Stimulated activated naive B cell treated with anti-CD40 and anti-IgM and Interleukin-4, amounts not matched to agents 10 μg/mL and 1 μg/mL and 100 μg/mL, for 72 hours (primary cell): ENCODE measurements around the gene EDNRA.

ENCODE experiments used
- ATAC-seq, 2 donors: fragments of 150-1000 bp; cut with Tn5 transposase; replicated peaks; 2 replicates each; pipeline ENCODE4 v1.10.0; 2021; ENCODE audit warnings: moderate library complexity in 1 of 2
- DNase-seq: peaks from one replicate; pipeline ENCODE4 v3.0.0; 2021
- H3K27ac Mint-ChIP-seq: one replicate; pipeline ENCODE4 v1.8.0; 2022; ENCODE audit warnings: mild to moderate bottlenecking, mixed read lengths
- H3K27me3 Mint-ChIP-seq, 2 donors: one replicate each; pipeline ENCODE4 v1.8.0; 2022; ENCODE audit warnings: mixed read lengths in 2 of 2
- H3K36me3 Mint-ChIP-seq, 2 donors: one replicate each; pipeline ENCODE4 v1.8.0; 2022; ENCODE audit warnings: mixed read lengths in 2 of 2, mild to moderate bottlenecking in 1 of 2
- H3K4me1 Mint-ChIP-seq, 2 donors: one replicate each; pipeline ENCODE4 v1.8.0; 2022; ENCODE audit warnings: mixed read lengths in 2 of 2, mild to moderate bottlenecking in 1 of 2
- H3K4me3 Mint-ChIP-seq, 2 donors: one replicate each; pipeline ENCODE4 v1.8.0; 2022; ENCODE audit warnings: mild to moderate bottlenecking in 2 of 2, mixed read lengths in 2 of 2, moderate library complexity in 1 of 2
- H3K9me3 Mint-ChIP-seq, 2 donors: one replicate each; pipeline ENCODE4 v1.8.0; 2022; ENCODE audit warnings: mixed read lengths in 2 of 2, mild to moderate bottlenecking in 1 of 2

EDNRA gene

DNA sequence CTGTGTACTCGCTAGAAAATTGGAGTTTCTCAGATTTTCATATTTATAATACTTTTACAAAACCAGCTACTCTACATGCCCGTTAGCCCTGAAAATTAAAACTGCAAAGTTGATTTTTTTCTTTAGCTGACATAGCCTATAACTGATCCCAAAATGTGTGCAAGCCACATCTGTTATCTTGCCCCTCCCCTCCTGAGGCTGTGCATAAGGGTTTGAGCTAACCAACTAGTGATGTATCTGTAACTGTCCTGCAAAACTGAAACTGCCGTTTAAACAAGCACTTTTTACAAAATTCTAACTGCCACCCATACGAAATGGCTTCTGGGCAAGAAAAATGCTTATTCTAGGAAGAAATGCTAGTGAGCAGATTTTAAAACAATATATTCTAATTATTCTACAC lies 59.1 kb downstream of the EDNRA start:
- no peak for ATAC-seq
- peaks cover 5 to 12% of the 10 kb centered on the region in 2 donors for H3K27me3 Mint-ChIP-seq
- H3K4me3 Mint-ChIP-seq, result no peak overlapping the region
- H3K36me3 Mint-ChIP-seq, result no peaks in the 10 kb centered on the region
- H3K9me3 Mint-ChIP-seq, result no peaks in the 10 kb centered on the region
- no peak for DNase-seq
- H3K4me1 Mint-ChIP-seq, result no peaks in the 10 kb centered on the region
- H3K27ac Mint-ChIP-seq, result no peak overlapping the region

DNA sequence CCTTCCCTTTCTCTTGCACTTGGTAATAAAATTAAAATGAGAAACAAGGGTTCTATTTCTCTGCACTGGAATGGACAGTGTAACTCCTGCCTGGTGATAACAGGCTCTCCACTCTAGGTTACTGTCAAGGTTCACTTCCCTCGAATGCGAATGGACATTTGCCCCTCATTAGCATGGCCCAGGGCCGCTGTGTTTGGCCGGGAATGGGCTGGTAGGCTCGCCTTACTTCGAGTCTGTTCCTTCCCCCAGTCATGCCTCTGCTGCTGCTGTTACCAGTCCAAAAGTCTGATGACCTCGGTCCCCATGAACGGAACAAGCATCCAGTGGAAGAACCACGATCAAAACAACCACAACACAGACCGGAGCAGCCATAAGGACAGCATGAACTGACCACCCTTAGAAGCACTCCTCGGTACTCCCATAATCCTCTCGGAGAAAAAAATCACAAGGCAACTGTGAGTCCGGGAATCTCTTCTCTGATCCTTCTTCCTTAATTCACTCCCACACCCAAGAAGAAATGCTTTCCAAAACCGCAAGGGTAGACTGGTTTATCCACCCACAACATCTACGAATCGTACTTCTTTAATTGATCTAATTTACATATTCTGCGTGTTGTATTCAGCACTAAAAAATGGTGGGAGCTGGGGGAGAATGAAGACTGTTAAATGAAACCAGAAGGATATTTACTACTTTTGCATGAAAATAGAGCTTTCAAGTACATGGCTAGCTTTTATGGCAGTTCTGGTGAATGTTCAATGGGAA lies 61.5 kb downstream of the EDNRA start:
- no peak overlapping the region for H3K4me3 Mint-ChIP-seq
- H3K27me3 Mint-ChIP-seq, result peaks cover 9 to 12% of the 10 kb centered on the region in 2 donors
- no peak for DNase-seq
- H3K9me3 Mint-ChIP-seq, result no peaks in the 10 kb centered on the region
- H3K4me1 Mint-ChIP-seq, result no peaks in the 10 kb centered on the region
- no peak overlapping the region for H3K27ac Mint-ChIP-seq
- H3K36me3 Mint-ChIP-seq, result no peaks in the 10 kb centered on the region
- ATAC-seq, result no peak

DNA sequence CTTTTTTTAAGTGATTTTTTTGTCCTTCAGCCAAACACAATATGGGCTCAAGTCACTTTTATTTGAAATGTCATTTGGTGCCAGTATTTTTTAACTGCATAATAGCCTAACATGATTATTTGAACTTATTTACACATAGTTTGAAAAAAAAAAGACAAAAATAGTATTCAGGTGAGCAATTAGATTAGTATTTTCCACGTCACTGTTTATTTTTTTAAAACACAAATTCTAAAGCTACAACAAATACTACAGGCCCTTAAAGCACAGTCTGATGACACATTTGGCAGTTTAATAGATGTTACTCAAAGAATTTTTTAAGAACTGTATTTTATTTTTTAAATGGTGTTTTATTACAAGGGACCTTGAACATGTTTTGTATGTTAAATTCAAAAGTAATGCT lies 62.1 kb downstream of the EDNRA start:
- Mint-ChIP-seq H3K27me3 (peaks cover 9 to 12% of the 10 kb centered on the region in 2 donors), H3K36me3 (no peaks in the 10 kb centered on the region), H3K27ac (no peak overlapping the region), H3K4me1 (no peaks in the 10 kb centered on the region), H3K9me3 (no peaks in the 10 kb centered on the region), H3K4me3 (no peak overlapping the region)
- ATAC-seq, result no peak
- DNase-seq, result no peak

DNA sequence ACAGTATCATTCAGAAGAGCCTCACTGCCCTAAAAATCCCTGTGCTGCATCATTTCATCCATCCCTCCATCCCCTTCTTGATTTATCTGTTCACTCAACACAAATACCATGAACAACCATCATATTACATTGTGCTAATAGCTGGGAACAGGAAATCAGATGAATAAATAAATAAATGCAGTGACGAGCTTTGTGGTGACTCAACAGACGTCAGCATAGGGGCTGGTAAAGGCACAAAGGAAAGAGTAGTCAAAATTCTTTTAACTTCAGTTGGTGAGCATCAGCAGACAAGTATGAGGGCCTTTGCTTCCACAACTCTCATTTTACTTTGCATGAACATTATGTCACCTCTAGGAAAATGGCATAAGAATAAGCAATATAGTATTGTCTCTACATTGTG lies 65.5 kb downstream of the EDNRA start:
- ATAC-seq (no peak), DNase-seq (no peak)
- H3K4me3 Mint-ChIP-seq, result no peak overlapping the region
- H3K27me3 Mint-ChIP-seq, result peaks cover 4 to 6% of the 10 kb centered on the region in 2 donors
- H3K9me3 Mint-ChIP-seq, result peaks cover under 1 to 7% of the 10 kb centered on the region in 2 donors
- no peaks in the 10 kb centered on the region for H3K4me1 Mint-ChIP-seq
- no peaks in the 10 kb centered on the region for H3K36me3 Mint-ChIP-seq
- H3K27ac Mint-ChIP-seq, result no peak overlapping the region

DNA sequence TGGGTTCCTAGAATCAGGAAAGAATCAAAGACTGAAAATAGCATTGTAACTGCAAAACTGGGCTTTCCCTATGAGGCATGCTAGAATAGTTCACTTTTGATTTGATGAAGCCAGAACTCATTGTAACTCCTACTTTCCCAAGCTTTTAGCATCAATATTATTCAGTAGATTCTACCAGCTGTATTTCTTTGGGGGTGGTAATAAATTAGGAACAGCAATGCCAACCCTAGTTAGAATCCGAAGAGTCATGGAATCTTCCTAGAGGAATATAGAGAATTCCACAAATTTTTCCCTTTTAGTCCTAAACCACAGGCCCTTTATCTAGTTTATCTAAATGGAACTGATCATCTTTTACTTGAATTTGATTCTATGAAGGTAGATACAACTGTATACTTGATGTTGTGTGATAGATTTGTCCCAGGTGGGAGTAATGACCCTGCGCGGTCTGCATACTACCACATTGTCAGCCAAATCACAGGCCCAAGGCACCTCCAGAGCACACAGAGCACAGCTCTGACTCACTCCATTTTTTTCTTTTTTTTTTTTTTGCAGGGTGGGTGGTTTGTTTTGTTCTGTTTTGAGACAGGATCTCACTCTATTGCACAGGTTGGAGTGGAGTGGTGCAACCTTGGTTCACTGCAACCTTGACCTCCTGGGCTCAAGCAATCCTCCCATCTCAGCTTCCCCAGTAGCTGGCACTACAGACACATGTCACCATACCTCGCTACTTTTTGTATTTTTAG lies 66.6 kb downstream of the EDNRA start:
- DNase-seq (no peak), ATAC-seq (no peak)
- Mint-ChIP-seq H3K9me3 (peaks cover 12 to 15% of the 10 kb centered on the region in 2 donors), H3K27ac (no peak overlapping the region), H3K4me3 (no peak overlapping the region), H3K36me3 (no peaks in the 10 kb centered on the region), H3K27me3 (peaks cover 4 to 11% of the 10 kb centered on the region in 2 donors), H3K4me1 (no peaks in the 10 kb centered on the region)

DNA sequence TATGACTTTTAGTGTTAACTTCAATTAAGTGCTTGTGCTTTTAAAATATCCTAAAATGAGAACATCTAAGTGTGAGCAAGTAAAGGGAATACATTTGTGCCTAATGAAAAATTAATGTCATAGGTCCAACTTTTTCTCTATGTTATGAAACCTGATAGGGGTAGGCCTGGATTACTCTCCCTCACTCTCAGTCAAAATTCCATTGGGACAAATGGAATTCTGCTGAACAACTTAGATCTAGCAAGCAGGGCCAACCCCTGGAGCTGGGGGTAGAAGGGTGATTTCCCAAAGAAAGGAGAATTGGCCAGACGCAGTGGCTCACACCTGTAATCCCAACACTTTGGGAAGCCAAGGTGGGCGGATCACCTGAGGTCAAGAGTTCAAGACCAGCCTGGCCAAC lies 67.4 kb downstream of the EDNRA start:
- Mint-ChIP-seq H3K27ac (no peak overlapping the region), H3K27me3 (peaks cover 4 to 13% of the 10 kb centered on the region in 2 donors), H3K4me3 (no peak overlapping the region), H3K4me1 (no peaks in the 10 kb centered on the region), H3K36me3 (no peaks in the 10 kb centered on the region), H3K9me3 (peaks cover 14 to 18% of the 10 kb centered on the region in 2 donors)
- no peak for DNase-seq
- no peak for ATAC-seq

DNA sequence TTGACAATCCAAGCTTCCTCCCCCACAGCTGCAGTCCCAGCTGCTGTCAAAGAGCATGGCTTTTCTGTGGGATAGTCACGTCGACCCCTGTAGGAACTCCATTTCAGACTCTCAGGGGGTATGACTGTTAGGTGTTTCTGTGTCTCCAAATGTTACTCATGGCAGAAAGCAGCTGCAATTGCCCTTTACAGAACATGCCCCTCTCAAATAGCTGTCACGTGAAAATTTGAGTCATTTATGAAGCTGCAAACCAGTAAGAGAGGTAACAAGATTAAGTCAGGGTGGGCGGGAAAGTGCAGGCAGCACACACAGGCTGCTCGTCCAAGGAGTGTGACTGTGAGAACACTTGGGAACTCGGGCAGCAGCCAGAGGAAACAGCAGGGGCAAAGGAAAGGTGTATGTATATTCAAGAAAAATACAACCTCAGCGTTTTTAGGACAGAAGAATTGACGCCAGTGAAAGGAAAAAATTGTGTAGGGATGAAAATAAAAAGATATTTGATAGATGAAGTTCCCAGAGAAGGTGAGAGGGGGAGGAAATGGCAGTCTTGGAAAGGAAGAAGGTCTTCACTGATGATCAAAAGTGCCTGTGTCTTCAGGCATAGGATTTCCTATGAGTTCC lies 69.8 kb downstream of the EDNRA start:
- DNase-seq (no peak), ATAC-seq (no peak)
- peaks cover 0 to 12% of the 10 kb centered on the region in 2 donors for H3K27me3 Mint-ChIP-seq
- no peaks in the 10 kb centered on the region for H3K4me1 Mint-ChIP-seq
- no peak overlapping the region for H3K4me3 Mint-ChIP-seq
- no peaks in the 10 kb centered on the region for H3K36me3 Mint-ChIP-seq
- no peak overlapping the region for H3K27ac Mint-ChIP-seq
- H3K9me3 Mint-ChIP-seq, result peaks cover 21 to 22% of the 10 kb centered on the region in 2 donors

DNA sequence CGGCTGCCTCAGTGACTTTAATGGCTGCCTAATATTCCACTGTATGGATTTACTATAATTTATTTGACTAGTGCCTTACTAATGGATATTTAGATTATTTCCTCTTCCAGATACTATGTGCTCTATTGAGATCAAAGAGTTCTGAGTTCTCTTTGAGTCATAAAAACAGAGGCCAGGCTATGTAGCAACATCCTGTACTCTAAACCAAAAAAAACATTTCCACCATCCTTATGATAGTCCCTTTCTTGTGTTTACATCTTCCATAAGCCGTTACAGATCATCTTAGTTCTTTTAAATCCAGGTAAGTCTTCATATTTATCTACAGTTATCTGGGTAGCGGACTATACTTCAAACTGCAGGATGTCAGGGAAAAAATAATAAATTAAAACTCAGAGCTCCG lies 79.7 kb downstream of the EDNRA start:
- no peak for DNase-seq
- peaks cover 0 to 4% of the 10 kb centered on the region in 2 donors for H3K27me3 Mint-ChIP-seq

DNA sequence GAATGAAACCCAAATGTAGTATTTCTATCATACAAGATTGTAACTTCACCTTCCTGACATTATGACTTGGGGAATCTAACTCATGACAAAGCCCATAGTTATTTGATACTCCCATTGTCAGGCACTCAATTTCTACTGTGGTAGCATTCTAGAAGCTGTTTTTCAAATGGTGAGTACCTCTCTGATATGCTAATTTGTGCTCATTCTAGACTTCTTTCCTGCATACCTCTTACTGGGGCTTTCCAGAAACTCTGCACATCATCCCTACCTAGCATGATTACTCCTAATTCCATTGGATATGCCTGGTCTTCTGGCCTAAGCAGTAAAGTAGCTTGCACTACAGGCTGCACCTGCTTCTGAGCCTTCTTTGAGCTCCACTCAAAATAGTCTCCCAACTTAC lies 85.9 kb downstream of the EDNRA start:
- Mint-ChIP-seq H3K27ac (no peak overlapping the region), H3K27me3 (peaks cover 0 to 16% of the 10 kb centered on the region in 2 donors), H3K36me3 (no peaks in the 10 kb centered on the region), H3K9me3 (peaks cover 0 to 4% of the 10 kb centered on the region in 2 donors), H3K4me3 (no peak overlapping the region), H3K4me1 (no peaks in the 10 kb centered on the region)
- ATAC-seq (no peak), DNase-seq (no peak)

More for the DNA sequence above, 79.7 kb downstream of the EDNRA start:
- H3K9me3 Mint-ChIP-seq, result no peaks in the 10 kb centered on the region
- no peak overlapping the region for H3K27ac Mint-ChIP-seq
- H3K4me3 Mint-ChIP-seq, result no peak overlapping the region
- H3K36me3 Mint-ChIP-seq, result no peaks in the 10 kb centered on the region
- no peaks in the 10 kb centered on the region for H3K4me1 Mint-ChIP-seq
- no peak for ATAC-seq

DNA sequence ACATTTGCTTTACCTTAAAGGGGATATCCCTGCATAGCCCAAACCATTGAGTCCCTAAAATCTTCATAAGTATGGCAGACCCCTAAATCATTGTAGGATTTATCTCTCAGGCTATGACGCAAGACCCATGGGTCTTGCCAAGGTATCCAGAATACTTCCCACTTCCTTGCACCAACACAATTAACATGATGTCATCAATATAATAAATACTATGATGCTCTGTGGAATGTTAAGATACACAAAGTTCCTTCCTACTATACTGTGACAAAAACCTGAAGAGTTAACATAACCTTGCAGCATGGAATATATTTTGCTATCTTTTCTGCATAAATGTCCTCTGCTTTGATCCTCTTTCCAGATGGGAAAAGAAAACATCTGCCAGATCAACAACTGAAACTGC lies 86.4 kb downstream of the EDNRA start:
- Mint-ChIP-seq H3K4me1 (no peaks in the 10 kb centered on the region), H3K4me3 (no peak overlapping the region), H3K27ac (no peak overlapping the region), H3K36me3 (no peaks in the 10 kb centered on the region), H3K9me3 (peaks cover 0 to 4% of the 10 kb centered on the region in 2 donors), H3K27me3 (peaks cover 0 to 16% of the 10 kb centered on the region in 2 donors)
- DNase-seq (no peak), ATAC-seq (no peak)

DNA sequence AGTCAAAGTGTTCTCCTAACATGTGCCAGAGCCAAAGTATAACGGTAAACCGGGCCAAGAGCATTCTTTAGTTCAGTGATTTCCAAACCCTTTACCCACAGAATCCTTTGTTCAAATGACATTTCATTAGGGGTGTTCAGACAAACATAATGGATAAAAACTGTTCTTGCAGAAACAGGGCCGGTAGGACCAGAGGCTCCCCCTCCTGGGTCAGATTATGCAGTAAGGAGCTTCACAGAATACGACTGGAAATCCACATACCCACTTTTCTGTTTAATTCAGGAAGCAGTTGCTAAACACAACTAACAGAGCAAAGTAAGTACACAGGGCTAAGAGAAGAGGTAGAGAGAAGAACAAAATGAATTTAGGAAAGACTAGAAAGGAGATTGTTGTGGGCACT lies 89.7 kb downstream of the EDNRA start:
- DNase-seq, result no peak

DNA sequence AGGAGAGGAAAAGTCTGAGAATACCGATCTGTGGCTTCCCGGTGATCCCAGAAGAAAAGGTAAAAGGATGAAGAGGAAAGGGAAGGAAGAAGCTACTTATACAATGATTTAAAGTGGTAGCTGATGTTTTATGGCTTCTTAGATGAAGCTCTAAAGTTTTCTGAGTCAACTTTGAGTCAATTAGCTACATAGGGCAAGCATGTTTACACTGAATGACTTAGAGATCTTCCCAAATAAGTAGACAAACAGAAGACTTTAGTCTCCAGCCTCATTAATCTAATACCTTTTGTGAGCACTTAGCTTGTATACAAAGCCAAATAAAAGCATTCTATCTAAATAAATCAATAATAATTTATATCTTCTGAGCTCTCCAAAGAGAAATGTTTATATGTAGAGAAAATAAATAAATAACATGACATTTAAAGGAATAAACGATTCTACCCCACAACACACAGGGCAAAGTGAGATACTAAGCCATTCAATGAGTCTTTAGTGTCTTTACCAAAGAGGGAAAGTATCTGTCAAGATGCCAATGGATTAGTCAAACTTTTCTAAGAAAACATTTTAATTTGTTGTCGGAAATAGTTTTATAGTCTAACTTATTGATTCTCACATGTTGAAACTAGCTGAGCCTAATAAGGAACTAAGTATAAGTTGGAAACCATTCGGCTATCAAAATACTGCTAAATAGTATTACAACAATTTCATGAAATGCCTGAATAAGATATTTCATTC lies 90.3 kb downstream of the EDNRA start:
- Mint-ChIP-seq H3K27ac (no peak overlapping the region), H3K4me3 (no peak overlapping the region), H3K4me1 (no peaks in the 10 kb centered on the region), H3K9me3 (peaks cover 0 to 2% of the 10 kb centered on the region in 2 donors), H3K27me3 (peaks cover 4 to 21% of the 10 kb centered on the region in 2 donors), H3K36me3 (no peaks in the 10 kb centered on the region)
- DNase-seq, result no peak
- ATAC-seq, result no peak

More for the DNA sequence above, 89.7 kb downstream of the EDNRA start:
- ATAC-seq, result no peak
- H3K36me3 Mint-ChIP-seq, result no peaks in the 10 kb centered on the region
- H3K27ac Mint-ChIP-seq, result no peak overlapping the region
- peaks cover 0 to 4% of the 10 kb centered on the region in 2 donors for H3K9me3 Mint-ChIP-seq
- H3K4me1 Mint-ChIP-seq, result no peaks in the 10 kb centered on the region
- H3K27me3 Mint-ChIP-seq, result peaks cover under 1 to 17% of the 10 kb centered on the region in 2 donors
- no peak overlapping the region for H3K4me3 Mint-ChIP-seq

DNA sequence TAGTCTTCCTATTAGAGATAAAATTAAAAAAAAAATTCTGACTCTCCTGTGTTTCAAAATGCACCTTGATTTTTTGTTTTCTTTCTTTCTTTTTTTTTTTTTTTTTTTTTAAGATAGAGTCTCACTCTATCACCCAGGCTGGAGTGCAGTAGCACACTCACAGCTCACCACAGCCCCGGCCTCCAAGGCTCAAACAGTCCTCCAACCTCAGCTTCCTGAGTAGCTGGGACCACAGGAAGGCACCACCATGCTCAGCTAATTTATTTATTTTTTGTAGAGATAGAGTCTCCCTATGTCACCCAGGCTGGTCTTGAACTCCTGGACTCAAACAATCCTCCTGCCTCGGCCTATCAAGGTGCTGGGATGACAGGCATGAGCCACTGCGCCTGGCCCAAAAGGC lies 95.2 kb downstream of the EDNRA start:
- peaks cover 0 to 3% of the 10 kb centered on the region in 2 donors for H3K36me3 Mint-ChIP-seq
- H3K9me3 Mint-ChIP-seq, result peaks cover 0 to 2% of the 10 kb centered on the region in 2 donors
- no peak for ATAC-seq
- H3K4me1 Mint-ChIP-seq, result no peaks in the 10 kb centered on the region
- no peak for DNase-seq
- H3K4me3 Mint-ChIP-seq, result no peak overlapping the region
- H3K27ac Mint-ChIP-seq, result no peak overlapping the region
- peaks cover 8 to 13% of the 10 kb centered on the region in 2 donors for H3K27me3 Mint-ChIP-seq

DNA sequence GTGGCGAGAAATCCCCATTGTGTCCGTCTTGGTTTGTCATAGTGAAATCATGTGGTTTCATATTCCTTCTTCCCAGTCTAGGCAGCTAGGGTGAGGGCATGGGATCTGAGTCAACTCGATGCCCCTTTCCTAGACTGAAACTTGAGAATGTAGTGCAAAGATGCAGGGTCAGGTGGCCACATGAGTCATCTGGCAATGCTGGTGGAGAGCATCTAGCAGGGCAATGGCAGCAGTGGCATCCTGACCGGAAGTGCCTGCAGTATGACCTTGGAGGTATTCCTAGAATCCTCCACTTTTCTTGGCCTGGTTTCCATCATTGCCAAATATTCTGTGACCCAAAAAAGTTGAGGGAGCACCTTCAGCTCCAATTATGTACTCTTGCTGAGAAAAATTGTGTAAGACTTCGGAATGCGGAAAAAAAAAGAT lies 97.2 kb downstream of the EDNRA start:
- ATAC-seq (no peak), DNase-seq (no peak)
- peaks cover 0 to 3% of the 10 kb centered on the region in 2 donors for H3K36me3 Mint-ChIP-seq
- H3K4me3 Mint-ChIP-seq, result no peak overlapping the region
- no peak overlapping the region for H3K27ac Mint-ChIP-seq
- H3K4me1 Mint-ChIP-seq, result no peaks in the 10 kb centered on the region
- peaks cover 8 to 13% of the 10 kb centered on the region in 2 donors for H3K27me3 Mint-ChIP-seq
- H3K9me3 Mint-ChIP-seq, result peaks cover 0 to 2% of the 10 kb centered on the region in 2 donors
